ENCODE data around the gene GPX2.

- TF ChIP-seq EZH2 (IDR thresholded peaks at IDR 0.05) (no peak), POLR2AphosphoS5 (IDR thresholded peaks at IDR 0.05; ENCODE audit: borderline replicate concordance, low read depth, low read length) (no peak)
These were observed 16.2 kb upstream of the GPX2 start for GRCh38 chr14:64958743-64959142.
